ENCODE data around the gene SCCPDH.

SCCPDH gene

DNA sequence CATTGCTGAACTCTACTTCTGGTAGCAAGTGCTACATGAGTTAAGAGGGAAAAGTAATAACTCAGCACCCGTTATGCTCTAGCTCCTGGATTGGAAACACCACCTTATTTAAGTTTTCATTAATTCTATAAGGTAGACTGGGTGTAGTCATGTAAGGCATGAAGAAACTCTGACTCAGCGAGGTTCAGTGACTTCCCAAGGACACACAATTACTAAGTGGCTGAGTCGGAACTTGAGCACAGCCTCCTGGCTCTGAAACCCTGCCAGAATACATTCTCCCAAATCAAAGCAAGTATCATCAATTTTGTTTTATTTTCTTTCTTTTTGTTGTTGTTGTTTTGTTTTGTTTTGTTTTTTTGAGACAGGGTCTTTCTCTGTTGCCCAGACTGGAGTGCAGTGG lies 29.1 kb upstream of the SCCPDH start:
- no peak for DNase-seq (ENCODE audit: low spot score)
- TF ChIP-seq, protein P1, sequence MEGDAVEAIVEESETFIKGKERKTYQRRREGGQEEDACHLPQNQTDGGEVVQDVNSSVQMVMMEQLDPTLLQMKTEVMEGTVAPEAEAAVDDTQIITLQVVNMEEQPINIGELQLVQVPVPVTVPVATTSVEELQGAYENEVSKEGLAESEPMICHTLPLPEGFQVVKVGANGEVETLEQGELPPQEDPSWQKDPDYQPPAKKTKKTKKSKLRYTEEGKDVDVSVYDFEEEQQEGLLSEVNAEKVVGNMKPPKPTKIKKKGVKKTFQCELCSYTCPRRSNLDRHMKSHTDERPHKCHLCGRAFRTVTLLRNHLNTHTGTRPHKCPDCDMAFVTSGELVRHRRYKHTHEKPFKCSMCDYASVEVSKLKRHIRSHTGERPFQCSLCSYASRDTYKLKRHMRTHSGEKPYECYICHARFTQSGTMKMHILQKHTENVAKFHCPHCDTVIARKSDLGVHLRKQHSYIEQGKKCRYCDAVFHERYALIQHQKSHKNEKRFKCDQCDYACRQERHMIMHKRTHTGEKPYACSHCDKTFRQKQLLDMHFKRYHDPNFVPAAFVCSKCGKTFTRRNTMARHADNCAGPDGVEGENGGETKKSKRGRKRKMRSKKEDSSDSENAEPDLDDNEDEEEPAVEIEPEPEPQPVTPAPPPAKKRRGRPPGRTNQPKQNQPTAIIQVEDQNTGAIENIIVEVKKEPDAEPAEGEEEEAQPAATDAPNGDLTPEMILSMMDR (IDR thresholded peaks at IDR 0.05; ENCODE audit: extremely low read depth, insufficient read depth, missing control alignments), result no peak
- in situ Hi-C loops (cut with MboI; ENCODE audit: low pct_unique_long_range_greater_than_20kb, low sequenced_read_pairs, unreplicated experiment), result loop anchor here (10.0 kb wide), 1 partner anchor 200 kb away; no protein-coding TSS in a partner anchor

DNA sequence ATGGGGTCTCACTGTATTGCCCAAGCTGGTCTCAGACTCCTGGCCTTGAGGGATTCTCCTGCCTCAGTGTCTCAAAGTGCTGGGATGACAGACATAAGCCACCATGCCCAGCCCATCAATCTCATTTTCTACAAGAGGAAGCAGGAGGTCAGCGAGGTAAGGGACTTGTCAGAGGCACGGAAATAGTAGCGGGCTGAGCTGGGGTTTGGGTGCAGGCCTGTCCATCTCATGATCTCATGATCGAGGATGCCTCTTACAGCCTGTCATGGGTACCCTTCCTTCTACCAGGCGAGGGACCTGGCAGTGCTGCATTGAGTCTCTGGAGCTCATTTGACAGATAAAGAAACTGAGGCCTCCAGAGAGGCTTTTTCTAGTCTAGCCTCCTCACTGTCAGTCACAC lies 28.5 kb upstream of the SCCPDH start:
- TF ChIP-seq, protein P1 (IDR thresholded peaks at IDR 0.05; ENCODE audit: extremely low read depth, insufficient read depth, missing control alignments), result no peak
- no peak for DNase-seq (ENCODE audit: low spot score)
- in situ Hi-C loops (cut with MboI; ENCODE audit: low pct_unique_long_range_greater_than_20kb, low sequenced_read_pairs, unreplicated experiment), result loop anchor here (10.0 kb wide), 1 partner anchor 201 kb away; no protein-coding TSS in a partner anchor

GRCh38 chr1:246698466-246699094 lies 25.6 kb upstream of the SCCPDH start:
- in situ Hi-C loops (cut with MboI; ENCODE audit: low pct_unique_long_range_greater_than_20kb, low sequenced_read_pairs, unreplicated experiment), result loop anchor here (10.0 kb wide), 1 partner anchor 204 kb away; no protein-coding TSS in a partner anchor
- TF ChIP-seq, protein P1 (IDR thresholded peaks at IDR 0.05; ENCODE audit: extremely low read depth, insufficient read depth, missing control alignments), result no peak
- no peak for DNase-seq (ENCODE audit: low spot score)

DNA sequence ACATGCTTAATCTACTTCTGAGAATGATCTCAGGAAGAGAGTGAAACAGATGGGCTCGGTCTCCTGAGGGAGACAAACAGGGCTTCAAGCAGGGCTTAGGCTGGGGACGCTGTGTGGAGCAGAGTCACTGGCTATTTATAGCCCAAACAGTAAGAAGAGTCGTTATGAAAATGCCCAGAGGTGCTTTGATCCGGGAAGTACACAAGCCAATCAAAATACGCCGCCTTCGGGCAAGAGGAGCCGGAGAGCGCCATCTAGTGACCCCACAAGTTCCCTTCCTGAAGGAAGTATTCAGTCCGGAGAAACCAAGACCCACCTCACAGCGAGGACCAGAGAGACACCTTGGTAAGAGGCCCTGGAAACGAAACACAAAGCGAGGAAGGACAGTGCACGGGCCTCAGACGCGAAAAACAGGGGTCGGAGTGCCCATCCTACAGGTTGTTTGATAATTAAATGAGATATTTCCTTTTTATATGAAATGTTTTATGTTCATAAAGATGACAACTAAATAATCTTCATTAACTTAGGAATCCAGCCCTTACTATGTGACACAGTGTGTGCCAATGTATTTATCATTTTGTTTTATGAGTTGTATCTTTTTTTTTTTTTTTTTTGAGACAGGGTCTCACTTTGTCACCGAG lies 25.0 kb upstream of the SCCPDH start:
- peak; percentile 91 for DNase-seq (ENCODE audit: low spot score)
- in situ Hi-C loops (cut with MboI; ENCODE audit: low pct_unique_long_range_greater_than_20kb, low sequenced_read_pairs, unreplicated experiment), result loop anchor here (10.0 kb wide), 1 partner anchor 204 kb away; no protein-coding TSS in a partner anchor
- TF ChIP-seq, protein P1 (IDR thresholded peaks at IDR 0.05; ENCODE audit: extremely low read depth, insufficient read depth, missing control alignments), result peak; percentile 80

GRCh38 chr1:246703581-246703980 lies 20.6 kb upstream of the SCCPDH start:
- no peak for DNase-seq (ENCODE audit: low spot score)
- TF ChIP-seq, protein P1 (IDR thresholded peaks at IDR 0.05; ENCODE audit: extremely low read depth, insufficient read depth, missing control alignments), result no peak
- in situ Hi-C loops (cut with MboI; ENCODE audit: low pct_unique_long_range_greater_than_20kb, low sequenced_read_pairs, unreplicated experiment), result no loop called here

- in situ Hi-C loops (cut with MboI; ENCODE audit: low pct_unique_long_range_greater_than_20kb, low sequenced_read_pairs, unreplicated experiment), result no loop called here
- no peak for DNase-seq (ENCODE audit: low spot score)
- TF ChIP-seq, protein P1 (IDR thresholded peaks at IDR 0.05; ENCODE audit: extremely low read depth, insufficient read depth, missing control alignments), result no peak
Observed at GRCh38 chr1:246705368-246705767, 18.8 kb upstream of the SCCPDH start.
